Stromal cell of bone marrow (primary cell): Measurements from ENCODE around the gene ZNF700.
"Not testable (repeated sequence)": the region's sequence is repeated elsewhere in the genome, so short reads cannot be mapped to it uniquely, and the experiment has no call there.

ENCODE experiments used
- DNase-seq: peaks from one replicate; pipeline ENCODE4 v3.0.0-alpha.2; 2012; ENCODE audit warnings: low read depth

Gene ZNF700

DNA sequence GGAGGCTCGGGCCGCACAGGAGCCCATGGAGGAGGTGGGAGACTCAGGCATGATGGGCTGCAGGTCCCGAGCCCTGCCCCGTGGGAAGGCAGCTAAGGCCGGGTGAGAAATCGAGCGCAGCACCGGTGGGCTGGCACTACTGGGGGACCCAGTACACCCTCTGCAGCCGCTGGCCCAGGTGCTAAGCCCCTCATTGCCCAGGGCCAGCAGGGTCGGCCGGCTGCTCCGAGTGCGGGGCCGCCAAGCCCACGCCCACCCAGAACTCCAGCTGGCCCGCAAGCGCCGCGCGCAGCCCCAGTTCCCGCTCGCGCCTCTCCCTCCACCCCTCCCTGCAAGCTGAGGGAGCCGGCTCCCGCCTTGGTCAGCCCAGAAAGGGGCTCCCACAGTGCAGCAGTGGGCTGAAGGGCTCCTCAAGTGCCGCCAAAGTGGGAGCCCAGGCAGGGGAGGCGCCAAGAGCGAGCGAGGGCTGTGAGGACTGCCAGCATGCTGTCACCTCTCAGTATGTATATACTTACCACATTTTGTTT is 16.5 kb downstream of the ZNF700 start:
- not testable (repeated sequence) for DNase-seq

DNA sequence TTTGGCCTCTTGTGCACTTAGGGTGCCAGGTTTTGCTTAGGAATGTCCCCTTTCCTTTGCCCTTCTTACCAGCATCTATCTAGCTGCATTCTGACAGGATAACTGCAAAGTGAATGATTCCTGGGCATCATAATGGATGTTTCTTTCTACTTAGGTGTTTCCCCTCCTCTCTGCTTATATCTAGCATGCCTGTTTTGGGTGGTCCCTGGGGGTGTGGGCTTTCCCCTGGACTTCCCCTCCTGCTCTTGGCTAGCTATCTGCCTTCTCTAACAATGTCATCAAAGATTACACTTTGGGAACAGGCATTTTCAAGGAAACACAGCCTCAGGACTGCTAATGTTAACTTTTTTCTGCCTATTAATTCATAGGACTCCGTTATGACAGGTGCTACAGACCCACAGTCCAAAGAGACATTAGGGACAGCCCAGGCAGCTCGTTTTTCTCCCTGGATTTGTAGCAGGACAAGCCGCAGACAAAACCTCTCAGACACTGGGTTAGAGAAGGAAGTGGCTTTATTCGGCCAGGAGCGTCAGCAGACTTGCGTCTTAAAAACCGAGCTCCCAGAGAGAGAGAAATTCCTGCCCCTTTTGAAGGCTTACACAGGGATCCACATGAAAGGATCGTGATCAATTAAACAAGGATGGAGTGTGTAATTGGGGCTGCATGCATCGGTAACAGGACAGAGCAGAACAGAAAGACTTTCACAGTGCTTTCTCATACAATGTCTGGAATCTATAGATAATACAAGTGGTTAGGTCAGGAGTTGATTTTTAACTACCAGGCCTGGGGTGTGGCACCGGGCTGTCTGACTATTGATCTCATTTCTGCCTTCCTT is 17.3 kb downstream of the ZNF700 start:
- DNase-seq, result no peak

DNA sequence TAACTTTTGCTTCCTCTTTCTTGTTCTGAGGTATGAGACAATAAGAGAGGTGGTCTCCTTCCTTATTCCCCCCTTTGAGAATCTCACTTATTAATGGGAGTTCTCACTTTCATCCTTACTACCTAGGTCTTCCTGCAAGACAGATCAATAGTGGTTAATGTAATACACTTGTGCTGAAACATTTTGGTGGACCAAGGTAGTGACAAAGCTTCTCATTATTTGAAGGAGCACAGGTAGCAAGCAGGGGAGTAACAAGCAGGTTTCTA is 17.9 kb downstream of the ZNF700 start:
- DNase-seq, result no peak

DNA sequence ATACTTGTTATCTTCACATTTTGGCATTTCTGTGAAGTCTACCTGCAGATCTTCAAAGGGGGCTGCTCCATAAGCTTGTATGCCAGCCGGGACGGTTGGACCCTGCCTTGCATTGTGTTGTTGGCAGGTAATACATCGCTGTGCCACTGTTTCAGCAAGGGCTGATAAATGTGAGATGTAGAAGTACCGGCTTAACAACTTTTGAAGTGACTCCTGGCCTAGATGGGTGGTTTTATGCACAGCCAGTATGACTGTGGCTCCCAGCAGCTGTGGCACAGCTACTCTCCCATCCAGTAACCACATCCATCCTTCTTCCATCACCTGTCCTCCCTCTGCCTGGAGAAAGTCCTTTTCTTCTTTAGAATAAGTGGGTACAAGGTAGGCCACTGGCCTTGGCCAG is 19.7 kb downstream of the ZNF700 start:
- DNase-seq, result no peak

DNA sequence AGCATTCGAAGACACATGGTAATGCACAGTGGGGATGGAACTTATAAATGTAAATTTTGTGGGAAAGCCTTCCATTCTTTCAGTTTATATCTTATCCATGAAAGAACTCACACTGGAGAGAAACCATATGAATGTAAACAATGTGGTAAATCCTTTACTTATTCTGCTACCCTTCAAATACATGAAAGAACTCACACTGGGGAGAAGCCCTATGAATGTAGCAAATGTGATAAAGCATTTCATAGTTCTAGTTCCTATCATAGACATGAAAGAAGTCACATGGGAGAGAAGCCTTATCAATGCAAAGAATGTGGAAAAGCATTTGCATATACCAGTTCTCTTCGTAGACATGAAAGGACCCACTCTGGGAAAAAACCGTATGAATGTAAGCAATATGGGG is 23.7 kb downstream of the ZNF700 start:
- DNase-seq, result no peak

DNA sequence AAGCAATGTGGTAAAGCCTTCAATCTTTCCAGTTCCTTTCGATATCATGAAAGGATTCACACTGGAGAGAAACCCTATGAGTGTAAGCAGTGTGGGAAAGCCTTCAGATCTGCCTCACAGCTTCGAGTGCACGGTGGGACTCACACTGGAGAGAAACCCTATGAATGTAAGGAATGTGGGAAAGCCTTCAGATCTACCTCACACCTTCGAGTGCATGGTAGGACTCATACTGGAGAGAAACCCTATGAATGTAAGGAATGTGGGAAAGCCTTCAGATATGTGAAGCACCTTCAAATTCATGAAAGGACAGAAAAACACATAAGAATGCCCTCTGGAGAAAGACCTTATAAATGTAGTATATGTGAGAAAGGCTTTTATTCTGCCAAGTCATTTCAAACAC is 24.3 kb downstream of the ZNF700 start:
- no peak for DNase-seq

DNA sequence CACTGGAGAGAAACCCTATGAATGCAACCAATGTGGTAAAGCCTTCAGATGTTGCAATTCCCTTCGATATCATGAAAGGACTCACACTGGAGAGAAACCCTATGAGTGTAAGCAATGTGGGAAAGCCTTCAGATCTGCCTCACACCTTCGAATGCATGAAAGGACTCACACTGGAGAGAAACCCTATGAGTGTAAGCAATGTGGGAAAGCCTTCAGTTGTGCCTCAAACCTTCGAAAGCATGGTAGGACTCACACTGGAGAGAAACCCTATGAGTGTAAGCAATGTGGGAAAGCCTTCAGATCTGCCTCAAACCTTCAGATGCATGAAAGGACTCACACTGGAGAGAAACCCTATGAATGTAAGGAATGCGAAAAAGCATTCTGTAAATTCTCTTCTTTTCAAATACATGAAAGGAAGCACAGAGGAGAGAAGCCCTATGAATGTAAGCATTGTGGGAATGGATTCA is 24.7 kb downstream of the ZNF700 start:
- DNase-seq, result not testable (repeated sequence)

DNA sequence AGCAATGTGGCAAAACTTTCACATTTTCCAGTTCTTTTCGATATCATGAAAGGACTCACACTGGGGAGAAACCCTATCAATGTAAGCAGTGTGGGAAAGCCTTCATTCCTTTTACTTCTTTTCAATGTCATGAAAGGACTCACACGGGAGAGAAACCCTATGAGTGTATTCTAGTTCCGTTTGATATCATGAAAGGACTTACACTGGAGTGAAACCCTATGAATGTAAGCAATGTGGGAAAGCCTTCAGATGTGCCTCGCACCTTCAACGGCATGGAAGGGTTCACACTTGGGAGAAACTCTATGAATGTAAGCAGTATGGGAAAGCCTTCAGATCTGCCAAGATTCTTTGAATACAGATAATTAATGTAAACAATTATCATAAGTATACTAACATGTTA is 25.4 kb downstream of the ZNF700 start:
- no peak for DNase-seq

DNA sequence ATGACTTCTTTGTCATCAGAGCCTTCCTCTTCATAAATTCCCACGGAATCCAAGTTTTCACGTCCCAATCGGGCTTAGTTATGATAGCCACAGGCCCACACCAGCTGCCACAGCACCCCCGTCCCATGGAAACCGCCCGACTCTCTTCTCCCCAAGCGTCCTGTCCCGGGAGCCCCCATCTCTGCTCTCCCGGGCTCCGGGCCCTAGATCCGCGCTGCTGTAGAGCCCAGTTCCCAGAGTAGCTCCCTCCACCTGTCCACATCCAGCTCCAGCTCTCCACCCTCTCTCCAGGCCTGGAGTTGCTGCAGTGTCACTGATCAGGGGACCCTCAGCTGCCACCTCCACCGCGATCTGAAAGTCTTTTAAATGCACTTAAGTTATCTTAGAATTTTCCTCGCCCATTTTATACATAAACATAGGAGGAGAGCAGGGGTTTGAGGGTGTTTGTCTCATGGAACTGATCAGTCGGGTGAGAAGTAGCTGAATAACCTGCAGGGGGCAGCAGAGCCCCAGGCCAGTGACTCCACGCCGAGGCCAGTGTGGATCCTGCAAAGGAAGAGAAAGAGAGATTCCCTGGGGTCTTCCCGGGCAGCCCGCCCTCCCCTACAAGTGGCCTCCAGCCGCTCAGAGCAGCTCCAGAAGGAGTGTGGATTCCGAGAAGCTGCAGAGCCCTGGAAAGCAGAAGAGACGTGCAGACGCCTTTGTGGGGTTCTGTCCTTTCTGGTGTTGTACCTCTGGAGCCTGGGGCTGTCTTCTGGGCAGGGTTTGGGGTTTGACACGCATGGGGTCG is 38.9 kb downstream of the ZNF700 start:
- peak; percentile 71 for DNase-seq

DNA sequence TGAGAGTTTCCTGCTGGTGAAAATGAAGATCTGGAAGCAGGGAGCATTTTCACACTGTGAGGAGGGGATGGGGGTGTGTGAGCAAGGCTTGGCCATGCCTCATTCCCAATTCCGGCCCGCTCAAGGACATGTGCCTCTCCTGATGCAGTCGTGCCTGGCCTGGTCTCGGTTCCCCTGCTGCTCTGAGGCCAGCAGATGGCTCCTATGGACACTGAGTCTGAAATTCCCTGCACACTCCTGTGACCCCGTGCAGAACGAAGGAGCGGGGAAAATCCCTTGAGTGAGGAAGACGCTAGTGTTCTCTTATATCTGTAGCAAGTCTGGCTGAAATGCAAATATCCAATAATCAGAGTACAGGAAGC is 39.6 kb downstream of the ZNF700 start:
- no peak for DNase-seq

DNA sequence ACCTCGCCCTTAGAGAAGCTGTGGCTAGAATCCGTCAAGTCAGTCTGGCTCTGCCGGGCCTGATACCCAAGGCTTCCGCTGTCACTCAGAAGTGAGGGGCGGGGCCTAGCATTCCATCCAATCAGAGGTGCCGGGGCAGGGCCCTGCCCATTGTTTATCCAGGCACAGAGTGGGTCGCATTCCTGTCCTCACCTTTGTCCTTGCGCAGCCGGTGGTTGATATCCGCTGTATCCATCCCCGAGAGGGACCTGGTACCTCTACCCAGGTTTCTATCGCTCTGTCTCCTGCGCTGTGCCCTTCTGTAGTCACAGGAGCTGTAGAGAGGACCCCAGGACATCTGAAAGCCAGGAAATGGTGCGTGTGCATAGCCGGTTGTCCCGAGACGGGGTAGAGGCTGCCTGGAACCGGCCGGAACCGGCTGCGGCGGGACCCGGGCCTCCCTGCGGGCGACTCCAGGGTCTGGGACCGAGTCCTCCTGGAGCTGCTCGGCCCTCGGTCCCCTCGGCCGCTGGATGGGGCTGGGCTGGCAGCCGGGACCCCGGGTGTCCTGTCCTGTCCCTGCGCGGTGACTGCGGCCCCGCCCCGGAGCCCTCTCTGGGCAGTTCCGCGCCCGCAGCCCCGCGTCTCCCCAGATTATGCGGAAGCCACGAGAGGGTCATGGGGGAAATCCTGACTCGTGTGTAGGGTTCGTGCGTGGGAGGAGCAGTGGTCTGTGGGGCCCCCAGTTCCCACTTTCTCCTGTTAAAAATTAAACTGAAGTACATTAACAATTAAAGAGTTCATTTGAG is 40.1 kb downstream of the ZNF700 start, which contains the start of gene ZNF763:
Gene ZNF763 (plus strand): TSS at position 183 of the 788 bp plus-strand sequence. CDS start 169 bp downstream, at position 352.
- peak; percentile 74 for DNase-seq

DNA sequence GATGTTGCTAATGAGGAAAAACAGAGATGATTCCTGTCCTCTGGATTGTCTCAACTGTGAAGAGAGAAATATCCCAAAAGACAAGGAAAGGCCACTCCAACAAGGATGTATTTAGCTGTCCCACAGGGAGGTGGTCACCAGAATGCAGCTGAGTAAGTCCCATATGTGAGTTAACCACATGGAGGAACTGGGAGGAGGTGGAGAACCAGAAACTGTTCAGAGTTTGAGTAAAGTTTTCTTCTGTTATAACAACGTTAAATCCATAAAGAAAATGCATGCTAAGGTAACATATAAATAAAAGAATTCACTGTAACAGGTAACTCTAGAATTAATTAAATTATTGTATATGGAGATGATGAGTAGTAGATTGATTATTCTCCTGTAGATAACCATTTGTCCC is 45.3 kb downstream of the ZNF700 start:
- no peak for DNase-seq

DNA sequence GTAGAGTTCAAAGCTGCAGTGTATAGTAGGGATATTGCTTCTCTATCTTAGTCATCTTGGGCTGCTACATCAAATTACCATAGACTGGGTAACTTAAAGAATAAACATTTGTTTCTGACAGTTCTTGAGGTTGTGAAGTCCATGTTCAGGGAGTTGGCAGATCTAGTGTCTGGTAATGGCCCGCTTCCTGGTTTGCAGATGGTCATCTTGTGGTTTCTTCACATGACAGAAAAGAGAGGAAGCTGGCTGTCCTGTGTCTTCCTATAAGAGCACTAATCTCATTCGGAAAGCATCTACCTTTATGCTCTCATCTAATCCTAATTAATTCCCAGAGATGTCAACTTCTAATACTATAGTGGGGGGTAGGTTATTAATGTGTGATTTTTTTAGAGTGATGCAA is 46.1 kb downstream of the ZNF700 start:
- DNase-seq, result no peak

DNA sequence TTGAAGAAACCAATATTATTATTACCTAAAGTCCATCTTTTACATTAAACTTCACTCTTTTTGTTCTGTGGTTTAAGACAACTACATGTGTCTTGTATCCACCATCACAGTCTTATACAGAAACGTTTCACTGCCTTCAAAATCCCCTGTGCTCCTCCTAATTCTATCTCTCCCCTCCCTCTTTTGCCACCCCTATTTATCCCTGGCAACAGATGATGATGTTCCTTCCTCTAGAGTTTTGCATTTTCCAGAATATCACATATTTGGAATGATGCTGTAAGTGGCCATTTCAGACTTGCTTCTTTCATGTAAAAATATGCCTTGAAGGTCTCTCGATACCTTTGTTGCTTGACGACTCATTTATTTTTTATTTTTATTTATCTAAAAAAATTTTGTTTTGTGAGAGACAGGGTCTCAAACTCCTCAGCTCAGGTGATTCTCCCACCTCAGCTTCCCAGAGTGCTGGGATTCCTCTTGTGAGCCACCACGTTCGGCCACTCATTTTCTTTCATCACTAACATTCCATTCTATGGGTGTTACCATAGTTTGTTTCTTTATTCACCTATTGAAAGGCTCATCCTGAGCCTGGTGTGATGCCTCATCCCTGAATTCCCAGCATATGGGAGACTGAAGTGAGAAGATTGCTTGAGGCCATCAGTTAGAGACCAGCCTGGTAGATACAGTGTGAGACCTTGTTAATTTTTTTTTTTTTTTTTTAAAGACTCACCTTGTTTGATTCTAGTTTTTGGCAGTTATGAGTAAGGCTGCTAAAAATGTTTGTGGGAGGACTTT is 48.3 kb downstream of the ZNF700 start:
- DNase-seq, result no peak

DNA sequence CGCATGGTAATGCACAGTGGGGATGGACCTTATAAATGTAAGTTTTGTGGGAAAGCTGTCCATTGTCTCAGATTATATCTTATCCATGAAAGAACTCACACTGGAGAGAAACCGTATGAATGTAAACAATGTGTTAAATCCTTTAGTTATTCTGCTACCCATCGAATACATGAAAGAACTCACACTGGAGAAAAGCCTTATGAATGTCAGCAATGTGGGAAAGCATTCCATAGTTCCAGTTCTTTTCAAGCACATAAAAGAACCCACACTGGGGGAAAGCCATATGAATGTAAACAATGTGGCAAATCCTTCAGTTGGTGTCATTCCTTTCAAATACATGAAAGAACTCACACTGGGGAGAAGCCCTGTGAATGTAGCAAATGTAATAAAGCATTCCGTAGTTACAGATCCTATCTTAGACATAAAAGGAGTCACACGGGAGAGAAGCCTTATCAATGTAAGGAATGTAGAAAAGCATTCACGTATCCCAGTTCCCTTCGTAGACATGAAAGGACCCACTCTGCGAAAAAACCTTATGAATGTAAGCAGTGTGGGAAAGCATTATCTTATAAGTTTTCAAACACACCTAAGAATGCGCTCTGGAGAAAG is 53.7 kb downstream of the ZNF700 start:
- DNase-seq, result no peak

DNA sequence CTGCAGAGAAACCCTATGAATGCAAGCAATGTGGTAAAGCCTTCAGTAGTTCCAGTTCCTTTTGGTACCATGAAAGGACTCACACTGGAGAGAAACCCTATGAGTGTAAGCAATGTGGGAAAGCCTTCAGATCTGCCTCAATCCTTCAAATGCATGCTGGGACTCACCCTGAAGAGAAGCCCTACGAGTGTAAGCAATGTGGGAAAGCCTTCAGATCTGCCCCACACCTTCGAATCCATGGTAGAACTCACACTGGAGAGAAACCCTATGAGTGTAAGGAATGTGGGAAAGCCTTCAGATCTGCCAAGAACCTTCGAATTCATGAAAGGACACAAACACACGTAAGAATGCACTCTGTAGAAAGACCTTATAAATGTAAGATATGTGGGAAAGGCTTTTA is 54.6 kb downstream of the ZNF700 start:
- no peak for DNase-seq

DNA sequence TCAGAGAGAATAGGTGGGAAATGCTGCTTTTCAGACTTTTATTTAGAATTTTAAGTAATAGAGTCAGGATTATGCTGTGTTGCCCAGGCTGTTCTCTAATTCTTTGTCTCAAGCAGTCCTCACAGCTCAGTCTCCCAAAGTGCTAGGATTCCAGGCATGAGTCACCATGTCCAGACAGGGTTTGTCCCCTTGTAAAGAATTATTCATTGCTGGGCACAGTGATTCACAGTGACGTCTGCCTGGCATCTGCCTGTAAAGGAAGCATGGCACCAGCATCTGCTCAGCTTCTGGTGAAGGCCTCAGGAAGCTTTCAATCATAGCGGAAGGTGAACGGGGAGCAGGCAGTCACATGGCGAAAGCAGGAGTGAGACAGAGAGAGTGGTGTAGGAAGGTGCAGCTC is 57.6 kb downstream of the ZNF700 start:
- DNase-seq, result no peak

DNA sequence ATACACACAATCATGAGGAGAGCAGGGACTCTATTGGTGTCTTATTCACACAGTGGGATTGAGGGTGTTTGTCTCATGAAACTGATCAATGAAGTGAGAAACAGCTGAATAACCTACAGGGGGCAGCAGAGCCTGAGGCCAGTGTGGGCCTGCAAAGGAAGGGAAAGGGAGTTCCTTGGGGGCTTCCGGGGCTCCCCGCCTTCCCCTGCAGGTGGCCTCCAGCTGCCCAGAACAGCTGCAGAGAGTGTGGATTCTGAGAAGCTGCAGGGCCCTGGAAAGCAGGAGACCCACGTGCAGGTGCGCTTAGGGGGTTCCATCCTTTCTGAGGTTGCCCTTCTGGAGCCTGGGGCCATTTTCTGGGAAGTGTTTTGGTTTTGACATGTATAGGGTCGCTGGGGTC is 60.1 kb downstream of the ZNF700 start:
- no peak for DNase-seq

DNA sequence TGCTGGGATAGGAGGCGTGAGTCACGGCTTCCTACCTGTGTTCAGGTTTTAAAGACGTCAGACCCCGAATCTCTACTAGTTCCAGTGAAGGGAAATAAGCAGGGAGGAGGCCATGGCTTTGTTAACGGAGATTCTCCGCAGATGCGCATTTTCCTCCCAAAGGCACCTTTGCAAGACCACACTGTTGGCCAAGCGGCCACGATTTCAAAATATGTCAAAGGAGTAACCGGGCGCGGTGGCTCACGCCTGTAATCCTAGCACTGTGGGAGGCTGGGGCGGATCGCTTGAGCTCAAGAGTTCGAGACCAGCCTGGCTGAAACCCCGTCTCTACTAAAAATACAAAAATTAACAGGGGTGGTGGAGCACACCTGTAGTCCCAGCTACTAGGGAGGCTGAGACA is 61.8 kb downstream of the ZNF700 start:
- DNase-seq, result no peak

DNA sequence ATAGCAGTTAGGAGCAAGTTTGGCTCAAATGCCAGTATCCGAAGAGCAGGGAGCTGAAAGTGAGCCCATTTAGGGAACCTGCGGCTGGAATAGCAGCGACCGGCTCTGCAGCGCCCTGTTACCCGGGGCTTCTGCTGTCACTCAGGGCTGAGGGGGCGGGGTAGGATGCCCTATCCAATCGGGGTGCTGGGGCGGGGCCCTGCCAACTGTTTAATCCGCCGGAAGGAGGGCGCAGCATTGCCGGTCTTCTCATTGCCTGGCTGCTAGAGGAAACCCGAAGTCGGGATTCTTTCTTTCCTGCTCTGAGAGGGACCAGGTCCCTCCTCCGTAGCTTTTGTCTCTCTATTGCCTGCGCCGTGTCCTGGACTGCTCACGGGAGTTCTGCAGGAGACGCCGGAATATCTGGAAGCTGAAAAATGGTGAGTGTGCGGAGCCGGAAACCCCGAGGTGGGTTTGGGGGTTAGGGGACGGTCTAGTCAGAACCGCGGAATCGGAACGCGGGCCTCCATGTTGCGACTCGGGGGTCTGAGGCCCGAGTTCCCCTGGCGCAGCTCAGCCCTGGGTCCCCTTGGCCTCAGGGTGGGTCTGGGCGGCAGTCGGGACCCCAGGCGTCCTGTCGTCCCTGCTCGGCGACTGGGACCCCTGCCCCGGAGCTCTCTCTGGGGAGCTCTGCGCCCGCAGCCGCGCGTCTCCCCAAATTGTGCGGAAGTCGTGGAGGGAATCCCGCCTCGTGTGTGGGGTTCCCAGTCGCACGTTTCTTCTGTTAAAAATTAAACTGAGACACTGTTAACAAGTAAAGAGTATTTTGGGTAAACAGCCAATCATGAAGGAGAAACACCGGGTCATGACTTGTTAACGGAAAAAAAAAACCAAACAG is 62.7 kb downstream of the ZNF700 start:
- DNase-seq, result peak; percentile 93
